Panc1 (cell line): ENCODE results near the gene ZBTB7C. TPM values are rescaled to one million over a fixed set of nuclear protein-coding genes. Genes with fewer than 3 reads are reported as not detected.

Source experiments
- ATAC-seq: fragments of 200-7000 bp; cut with Tn5 transposase; 2 replicates; pipeline ENCODE4 v1.9.1; 2020; ENCODE audit warnings: mild to moderate bottlenecking, moderate library complexity
- BruUV-seq: library from RNA; stranded (reverse); fragments of 400-500 nt; replicated peaks from 2 replicates; lab custom pipeline; 2021; lab: Mats Ljungman, UMichigan
- CTCF ChIA-PET: fragments of 300-600 bp; sonication (Branson Sonifier 250); formaldehyde crosslinking; loops from one replicate; lab custom pipeline; 2022; ENCODE audit warnings: antibody characterized with exemption; lab: Charles Lee
- POLR2A ChIA-PET: fragments of 300-600 bp; sonication (Branson Sonifier 250); formaldehyde crosslinking; loops from one replicate; lab custom pipeline; 2022; ENCODE audit warnings: antibody characterized with exemption; lab: Charles Lee
- DNase-seq: peaks from one replicate; pipeline ENCODE4 v3.0.0-alpha.2; 2010; ENCODE audit warnings: low read depth, low spot score
- H3K27ac ChIP-seq: 2 replicates; pipeline ENCODE4 v1.5.1; 2011; ENCODE audit warnings: mild to moderate bottlenecking, low read length, inconsistent platforms
- H3K27me3 ChIP-seq: fragments of 200-500 bp; sonication (Bioruptor generic); 2 replicates; pipeline ENCODE4 v1.6.0; 2014; ENCODE audit warnings: low read length, inconsistent platforms; ENCODE audit not compliant: control insufficient read depth, insufficient read depth
- H3K36me3 ChIP-seq: fragments of 200-500 bp; sonication (Bioruptor generic); 2 replicates; pipeline ENCODE4 v1.5.1; 2014; ENCODE audit warnings: inconsistent platforms, mild to moderate bottlenecking, low read length, moderate library complexity; ENCODE audit not compliant: control insufficient read depth, insufficient read depth
- H3K4me1 ChIP-seq: 2 replicates; pipeline ENCODE4 v1.5.1; 2011; ENCODE audit warnings: inconsistent platforms, mild to moderate bottlenecking, low read length, moderate library complexity; ENCODE audit not compliant: control insufficient read depth, insufficient read depth
- H3K4me3 ChIP-seq, 2 experiments: 2 replicates each; pipeline ENCODE4 v1.5.1; 2011 to 2012; ENCODE audit warnings: low read depth in 2 of 2, low read length in 2 of 2, mild to moderate bottlenecking in 2 of 2, inconsistent platforms in 1 of 2, moderate library complexity in 1 of 2
- H3K9me3 ChIP-seq: fragments of 200-500 bp; sonication (Bioruptor generic); 2 replicates; pipeline ENCODE4 v1.5.1; 2014; ENCODE audit warnings: low read depth, mild to moderate bottlenecking, inconsistent platforms, low read length, moderate library complexity; ENCODE audit not compliant: control insufficient read depth, insufficient read depth
- POLR2AphosphoS5 ChIP-seq: IDR thresholded peaks from 2 replicates; pipeline ENCODE4 v1.6.1; 2012; ENCODE audit warnings: mild to moderate bottlenecking, low read depth, low read length, moderate library complexity
- SIN3A ChIP-seq: IDR thresholded peaks from 2 replicates; pipeline ENCODE4 v1.6.1; 2012; ENCODE audit warnings: low read depth, mild to moderate bottlenecking, low read length, moderate library complexity, borderline replicate concordance; ENCODE audit not compliant: insufficient read depth
- TCF7L2 ChIP-seq: IDR thresholded peaks from 2 replicates; pipeline ENCODE4 v1.6.1; 2011; ENCODE audit warnings: mild to moderate bottlenecking, low read depth, low read length, inconsistent platforms
- in situ Hi-C: cut with HindIII; loops from 2 replicates; pipeline ENCODE4 v1.10.0; 2016; ENCODE audit warnings: low sequenced_read_pairs, low pct_unique_long_range_greater_than_20kb
- intact Hi-C: fragments of 100-400 bp; cut with micrococcal nuclease; formaldehyde crosslinking; loops from one replicate; pipeline ENCODE4 v1.10.0; 2022; ENCODE audit not compliant: unreplicated experiment
- total RNA-seq: library from RNA; stranded (reverse); gene quantifications from one replicate; pipeline ENCODE4 v1.2.1, GENCODE V29; 2021; ENCODE audit not compliant: unreplicated experiment
- TF ChIP-seq, protein P1 (sequence below), 2 experiments: IDR thresholded peaks; 2 replicates each; pipeline ENCODE4 v1.6.1; 2011 to 2012; ENCODE audit warnings: low read depth in 2 of 2, control low read depth in 1 of 2, low read length in 1 of 2, mild to moderate bottlenecking in 1 of 2, moderate library complexity in 1 of 2; ENCODE audit not compliant: insufficient read depth in 1 of 2
- TF ChIP-seq, protein P2 (sequence below): fragments of 450-650 bp; IDR thresholded peaks from 2 replicates; pipeline ENCODE4 v1.5.1; 2017; ENCODE audit warnings: mild to moderate bottlenecking

Gene ZBTB7C
- total RNA-seq, 1 experiment from 2014 or later: 0.03 TPM

- Histone ChIP-seq H3K36me3 (no peaks in the 10 kb centered on the region), H3K9me3 (no peaks in the 10 kb centered on the region), H3K27ac (no peak overlapping the region), H3K4me1 (no peaks in the 10 kb centered on the region), H3K4me3 (no peak overlapping the region), H3K27me3 (no peaks in the 10 kb centered on the region)
- BruUV-seq: no TSS peak
- ChIA-PET CTCF (no interaction called here), POLR2A (no interaction called here)
- intact Hi-C loops: no loop called here
- ATAC-seq (no peak), DNase-seq (no peak)
- TF ChIP-seq, protein P1, sequence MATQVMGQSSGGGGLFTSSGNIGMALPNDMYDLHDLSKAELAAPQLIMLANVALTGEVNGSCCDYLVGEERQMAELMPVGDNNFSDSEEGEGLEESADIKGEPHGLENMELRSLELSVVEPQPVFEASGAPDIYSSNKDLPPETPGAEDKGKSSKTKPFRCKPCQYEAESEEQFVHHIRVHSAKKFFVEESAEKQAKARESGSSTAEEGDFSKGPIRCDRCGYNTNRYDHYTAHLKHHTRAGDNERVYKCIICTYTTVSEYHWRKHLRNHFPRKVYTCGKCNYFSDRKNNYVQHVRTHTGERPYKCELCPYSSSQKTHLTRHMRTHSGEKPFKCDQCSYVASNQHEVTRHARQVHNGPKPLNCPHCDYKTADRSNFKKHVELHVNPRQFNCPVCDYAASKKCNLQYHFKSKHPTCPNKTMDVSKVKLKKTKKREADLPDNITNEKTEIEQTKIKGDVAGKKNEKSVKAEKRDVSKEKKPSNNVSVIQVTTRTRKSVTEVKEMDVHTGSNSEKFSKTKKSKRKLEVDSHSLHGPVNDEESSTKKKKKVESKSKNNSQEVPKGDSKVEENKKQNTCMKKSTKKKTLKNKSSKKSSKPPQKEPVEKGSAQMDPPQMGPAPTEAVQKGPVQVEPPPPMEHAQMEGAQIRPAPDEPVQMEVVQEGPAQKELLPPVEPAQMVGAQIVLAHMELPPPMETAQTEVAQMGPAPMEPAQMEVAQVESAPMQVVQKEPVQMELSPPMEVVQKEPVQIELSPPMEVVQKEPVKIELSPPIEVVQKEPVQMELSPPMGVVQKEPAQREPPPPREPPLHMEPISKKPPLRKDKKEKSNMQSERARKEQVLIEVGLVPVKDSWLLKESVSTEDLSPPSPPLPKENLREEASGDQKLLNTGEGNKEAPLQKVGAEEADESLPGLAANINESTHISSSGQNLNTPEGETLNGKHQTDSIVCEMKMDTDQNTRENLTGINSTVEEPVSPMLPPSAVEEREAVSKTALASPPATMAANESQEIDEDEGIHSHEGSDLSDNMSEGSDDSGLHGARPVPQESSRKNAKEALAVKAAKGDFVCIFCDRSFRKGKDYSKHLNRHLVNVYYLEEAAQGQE (IDR thresholded peaks at IDR 0.05; ENCODE audit: insufficient read depth in 1 of 2, low read depth in 2 of 2, low read length in 1 of 2): no peak
- TF ChIP-seq SIN3A (no peak), TCF7L2 (no peak), POLR2AphosphoS5 (no peak)
- TF ChIP-seq, protein P2, sequence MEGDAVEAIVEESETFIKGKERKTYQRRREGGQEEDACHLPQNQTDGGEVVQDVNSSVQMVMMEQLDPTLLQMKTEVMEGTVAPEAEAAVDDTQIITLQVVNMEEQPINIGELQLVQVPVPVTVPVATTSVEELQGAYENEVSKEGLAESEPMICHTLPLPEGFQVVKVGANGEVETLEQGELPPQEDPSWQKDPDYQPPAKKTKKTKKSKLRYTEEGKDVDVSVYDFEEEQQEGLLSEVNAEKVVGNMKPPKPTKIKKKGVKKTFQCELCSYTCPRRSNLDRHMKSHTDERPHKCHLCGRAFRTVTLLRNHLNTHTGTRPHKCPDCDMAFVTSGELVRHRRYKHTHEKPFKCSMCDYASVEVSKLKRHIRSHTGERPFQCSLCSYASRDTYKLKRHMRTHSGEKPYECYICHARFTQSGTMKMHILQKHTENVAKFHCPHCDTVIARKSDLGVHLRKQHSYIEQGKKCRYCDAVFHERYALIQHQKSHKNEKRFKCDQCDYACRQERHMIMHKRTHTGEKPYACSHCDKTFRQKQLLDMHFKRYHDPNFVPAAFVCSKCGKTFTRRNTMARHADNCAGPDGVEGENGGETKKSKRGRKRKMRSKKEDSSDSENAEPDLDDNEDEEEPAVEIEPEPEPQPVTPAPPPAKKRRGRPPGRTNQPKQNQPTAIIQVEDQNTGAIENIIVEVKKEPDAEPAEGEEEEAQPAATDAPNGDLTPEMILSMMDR: no peak
- in situ Hi-C loops: no loop called here
These were observed 256.6 kb downstream of the ZBTB7C start for GRCh38 chr18:48152549-48152948.

DNA sequence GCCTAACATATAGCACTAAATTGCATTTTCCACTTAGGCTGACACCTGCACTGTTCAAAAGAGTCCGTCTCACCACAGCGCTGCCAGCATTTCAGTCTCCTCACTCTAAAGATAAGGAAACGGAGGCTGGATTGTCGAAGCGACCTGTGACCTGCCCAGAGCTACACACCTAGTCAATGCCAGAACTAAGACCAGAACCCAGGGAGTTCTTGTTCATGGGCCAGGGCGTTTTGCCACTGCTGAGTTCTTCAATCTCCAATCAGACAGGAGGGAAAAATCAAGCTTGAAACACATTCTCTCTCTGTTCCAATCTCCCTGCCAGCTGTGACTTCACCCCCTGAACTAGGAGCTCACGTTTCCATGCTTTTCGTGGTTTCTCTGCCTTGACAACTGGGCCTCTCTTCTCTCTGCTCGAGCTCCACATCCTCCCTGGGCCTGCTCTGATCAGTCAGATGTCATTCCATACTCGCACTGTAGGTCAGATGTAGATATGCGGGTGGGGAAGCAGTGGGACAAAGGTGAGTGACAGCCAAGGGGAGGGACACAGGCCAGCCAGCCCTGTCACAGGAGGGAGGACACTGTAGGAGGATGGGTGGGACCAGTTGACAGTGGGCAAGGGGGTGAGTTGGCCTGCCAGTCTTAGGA is 257.6 kb downstream of the ZBTB7C start:
- no peak overlapping the region for H3K4me3 ChIP-seq
- H3K27me3 ChIP-seq: no peaks in the 10 kb centered on the region
- in situ Hi-C loops (no loop called here), intact Hi-C loops (no loop called here)
- TF ChIP-seq, protein P1 (IDR thresholded peaks at IDR 0.05; ENCODE audit: insufficient read depth in 1 of 2, low read depth in 2 of 2, low read length in 1 of 2): no peak
- TF ChIP-seq SIN3A (no peak), TCF7L2 (no peak), POLR2AphosphoS5 (no peak)
- TF ChIP-seq, protein P2: no peak
- no TSS peak for BruUV-seq
- CTCF ChIA-PET: no interaction called here
- POLR2A ChIA-PET: no interaction called here
- ATAC-seq (no peak), DNase-seq (no peak)
- H3K9me3 ChIP-seq: no peaks in the 10 kb centered on the region
- H3K27ac ChIP-seq: no peak overlapping the region
- H3K4me1 ChIP-seq: no peaks in the 10 kb centered on the region
- H3K36me3 ChIP-seq: no peaks in the 10 kb centered on the region
